Calu3 (cell line): ENCODE data around the gene IGFBP2. TPM values are rescaled to one million over a fixed set of nuclear protein-coding genes. Genes with fewer than 3 reads are reported as not detected.

ENCODE experiments used
- BruUV-seq: library from RNA; stranded (reverse); fragments of 400-500 nt; replicated peaks from 2 replicates; lab custom pipeline; 2021; lab: Mats Ljungman, UMichigan
- CTCF ChIA-PET: fragments of 300-600 bp; sonication (Branson Sonifier 250); formaldehyde crosslinking; loops from one replicate; lab custom pipeline; 2022; ENCODE audit warnings: antibody characterized with exemption; lab: Charles Lee
- DNase-seq: peaks from one replicate; pipeline ENCODE4 v3.0.0; 2022
- H3K27ac Mint-ChIP-seq: one replicate; pipeline ENCODE4 v1.8.0; 2022; ENCODE audit warnings: mixed read lengths; ENCODE audit not compliant: unreplicated experiment
- H3K27me3 Mint-ChIP-seq: one replicate; pipeline ENCODE4 v1.8.0; 2022; ENCODE audit warnings: mixed read lengths; ENCODE audit not compliant: unreplicated experiment
- H3K36me3 Mint-ChIP-seq: one replicate; pipeline ENCODE4 v1.8.0; 2022; ENCODE audit warnings: mild to moderate bottlenecking, moderate library complexity, mixed read lengths; ENCODE audit not compliant: insufficient read depth, unreplicated experiment
- H3K4me1 Mint-ChIP-seq: one replicate; pipeline ENCODE4 v1.8.0; 2022; ENCODE audit warnings: mild to moderate bottlenecking, low read depth, mixed read lengths; ENCODE audit not compliant: unreplicated experiment
- H3K4me3 Mint-ChIP-seq: one replicate; pipeline ENCODE4 v1.8.0; 2022; ENCODE audit warnings: mild to moderate bottlenecking, low read depth, moderate library complexity, mixed read lengths; ENCODE audit not compliant: unreplicated experiment
- H3K9me3 Mint-ChIP-seq: one replicate; pipeline ENCODE4 v1.8.0; 2022; ENCODE audit warnings: low read depth, mixed read lengths; ENCODE audit not compliant: unreplicated experiment
- CTCF ChIP-seq: fragments of 200-600 bp; IDR thresholded peaks from one replicate; pipeline ENCODE4 v1.8.0; 2022; ENCODE audit warnings: antibody characterized with exemption; ENCODE audit not compliant: unreplicated experiment
- intact Hi-C: fragments of 100-400 bp; cut with micrococcal nuclease; formaldehyde crosslinking; loops from one replicate; pipeline ENCODE4 v1.10.0; 2022; ENCODE audit not compliant: unreplicated experiment
- total RNA-seq: library from RNA; stranded (reverse); gene quantifications from 2 replicates; pipeline ENCODE4 v1.2.3, GENCODE V29; 2022

The IGFBP2 gene
- total RNA-seq, 1 experiment from 2014 or later: 175 TPM

DNA sequence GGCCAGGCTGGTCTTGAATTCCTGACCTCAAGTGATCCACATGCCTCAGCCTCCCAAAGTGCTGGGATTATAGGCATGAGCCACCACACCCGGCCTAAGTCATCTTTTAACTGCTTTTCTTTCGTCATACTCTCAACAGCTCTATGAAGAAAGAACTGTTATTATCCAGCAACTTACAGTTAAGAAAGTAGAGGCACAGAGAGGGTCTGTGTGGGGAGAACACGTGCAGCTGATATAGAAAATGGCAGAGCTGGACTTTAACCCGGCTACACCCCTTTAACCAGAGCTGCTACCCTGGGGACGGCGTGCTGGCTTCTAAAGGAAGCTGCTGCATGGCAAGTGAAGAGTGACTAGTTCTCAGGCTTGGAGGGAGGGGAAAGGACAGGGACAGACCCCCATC lies 25.5 kb downstream of the IGFBP2 start:
- no peaks in the 10 kb centered on the region for H3K27me3 Mint-ChIP-seq
- H3K4me1 Mint-ChIP-seq: peaks cover 7% of the 10 kb centered on the region
- H3K36me3 Mint-ChIP-seq: peaks cover 7% of the 10 kb centered on the region
- intact Hi-C loops: no loop called here
- H3K9me3 Mint-ChIP-seq: no peaks in the 10 kb centered on the region
- CTCF ChIA-PET: no interaction called here
- DNase-seq: no peak
- no peak overlapping the region for H3K27ac Mint-ChIP-seq
- no peak overlapping the region for H3K4me3 Mint-ChIP-seq
- TF ChIP-seq CTCF: no peak
- BruUV-seq: no TSS peak

DNA sequence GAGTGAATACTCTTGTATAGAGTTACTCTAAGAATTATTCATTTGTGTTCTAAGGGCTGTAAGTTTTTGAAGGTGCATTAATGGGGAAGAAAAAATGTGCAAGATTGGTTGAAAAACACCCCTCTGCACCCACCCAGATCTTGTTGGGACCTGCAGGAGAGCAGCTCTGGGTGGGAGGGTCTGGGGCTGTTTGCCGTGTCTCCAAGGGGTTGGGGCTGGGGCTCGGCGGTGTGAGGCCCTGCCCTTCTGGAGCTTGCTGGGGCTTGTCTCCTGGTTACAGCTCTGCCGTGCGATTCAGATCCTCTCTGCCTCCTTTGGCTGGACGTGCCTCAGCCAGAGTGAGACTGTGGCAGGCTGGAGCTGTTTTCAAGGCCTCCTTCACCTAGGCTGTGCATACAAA lies 26.1 kb downstream of the IGFBP2 start:
- Mint-ChIP-seq H3K27me3 (no peaks in the 10 kb centered on the region), H3K36me3 (peaks cover 7% of the 10 kb centered on the region), H3K27ac (no peak overlapping the region), H3K9me3 (no peaks in the 10 kb centered on the region), H3K4me3 (no peak overlapping the region), H3K4me1 (peaks cover 3% of the 10 kb centered on the region)
- DNase-seq: no peak
- no TSS peak for BruUV-seq
- no peak for TF ChIP-seq CTCF
- intact Hi-C loops: no loop called here
- CTCF ChIA-PET: no interaction called here

- no peak overlapping the region for H3K27ac Mint-ChIP-seq
- DNase-seq: no peak
- no TSS peak for BruUV-seq
- H3K36me3 Mint-ChIP-seq: peaks cover 7% of the 10 kb centered on the region
- no peak for TF ChIP-seq CTCF
- no peaks in the 10 kb centered on the region for H3K9me3 Mint-ChIP-seq
- peaks cover 10% of the 10 kb centered on the region for H3K4me1 Mint-ChIP-seq
- no peaks in the 10 kb centered on the region for H3K27me3 Mint-ChIP-seq
- intact Hi-C loops: no loop called here
- H3K4me3 Mint-ChIP-seq: no peak overlapping the region
- CTCF ChIA-PET: interaction anchor here (3.0 kb wide), 1 partner anchor 142 kb away, joined by 17 read pairs; no protein-coding TSS in a partner anchor
Measured at GRCh38 chr2:216660496-216660895, 27.3 kb downstream of the IGFBP2 start.

- CTCF ChIA-PET: interaction anchor here (3.0 kb wide), 1 partner anchor 142 kb away, joined by 17 read pairs; no protein-coding TSS in a partner anchor
Measured at GRCh38 chr2:216661051-216661450, 27.8 kb downstream of the IGFBP2 start.

More at GRCh38 chr2:216661051-216661450, 27.8 kb downstream of the IGFBP2 start:
- H3K27ac Mint-ChIP-seq: no peak overlapping the region
- intact Hi-C loops: no loop called here
- no peaks in the 10 kb centered on the region for H3K9me3 Mint-ChIP-seq
- no TSS peak for BruUV-seq
- no peak for TF ChIP-seq CTCF
- no peak overlapping the region for H3K4me3 Mint-ChIP-seq
- H3K27me3 Mint-ChIP-seq: no peaks in the 10 kb centered on the region
- no peak for DNase-seq
- peaks cover 7% of the 10 kb centered on the region for H3K36me3 Mint-ChIP-seq
- H3K4me1 Mint-ChIP-seq: peaks cover 10% of the 10 kb centered on the region
